GM12891 (cell line): ENCODE measurements around the gene ZNF445.

Experiments
- POLR2A ChIP-seq: IDR thresholded peaks from 2 replicates; pipeline ENCODE4 v1.6.1; 2011; ENCODE audit warnings: low read depth, low read length, control low read depth
- POLR2AphosphoS5 ChIP-seq: IDR thresholded peaks from 2 replicates; pipeline ENCODE4 v1.6.1; 2011; ENCODE audit warnings: low read depth, low read length, control low read depth
- POU2F2 ChIP-seq: IDR thresholded peaks from 2 replicates; pipeline ENCODE4 v1.6.1; 2011; ENCODE audit warnings: low read depth, mild to moderate bottlenecking, control low read depth, low read length, moderate library complexity
- SPI1 ChIP-seq: IDR thresholded peaks from 2 replicates; pipeline ENCODE4 v1.6.1; 2011; ENCODE audit warnings: low read depth, low read length, control low read depth
- TAF1 ChIP-seq: IDR thresholded peaks from 2 replicates; pipeline ENCODE4 v1.6.1; 2011; ENCODE audit warnings: low read depth, low read length, control low read depth

DNA sequence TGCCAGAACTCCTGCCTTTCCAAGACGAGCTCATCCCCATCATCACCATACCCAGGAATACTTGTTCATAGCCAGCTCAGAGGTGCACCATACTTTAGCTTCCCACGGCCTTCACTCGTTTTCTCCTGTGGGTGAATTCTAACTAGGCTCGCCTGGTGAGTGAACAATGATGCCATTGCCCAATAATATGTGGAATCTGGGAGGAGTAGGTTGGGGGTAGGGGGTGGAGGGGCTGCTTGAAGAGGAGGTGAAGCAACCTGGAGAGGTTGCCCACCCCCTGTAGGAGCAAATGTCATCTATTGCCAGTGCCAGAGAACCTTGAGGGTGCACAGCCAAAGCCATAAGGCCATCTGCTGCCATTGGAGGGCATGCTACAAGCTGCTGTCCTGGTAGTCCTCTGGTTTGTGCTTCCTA is 592 bp upstream of the ZNF445 start:
- TF ChIP-seq POLR2A: no peak
- TF ChIP-seq POLR2AphosphoS5: no peak
- TF ChIP-seq TAF1: no peak
- TF ChIP-seq POU2F2: no peak
- no peak for TF ChIP-seq SPI1
